22Rv1 (cell line): ENCODE measurements around the gene BEND3.

ENCODE experiments used
- CTCF ChIP-seq: fragments of 450-650 bp; IDR thresholded peaks from 2 replicates; pipeline ENCODE4 v1.5.1; 2017; ENCODE audit warnings: mild to moderate bottlenecking
- ZFX ChIP-seq: fragments of 450-650 bp; IDR thresholded peaks from 2 replicates; pipeline ENCODE4 v1.6.1; 2017; ENCODE audit warnings: antibody characterized with exemption, borderline replicate concordance

GRCh38 chr6:107103082-107103481, 12.2 kb downstream of the BEND3 start:
- no peak for TF ChIP-seq CTCF
- no peak for TF ChIP-seq ZFX
